WTC11 (cell line): Measurements from ENCODE around the gene CLASP1. TPM values are rescaled to one million over a fixed set of nuclear protein-coding genes. Genes with fewer than 3 reads are reported as not detected.

ENCODE experiments used
- ATAC-seq: fragments of 200-7000 bp; cut with Tn5 transposase; 2 replicates; pipeline ENCODE4 v1.10.0; 2021; ENCODE audit warnings: mild to moderate bottlenecking, moderate library complexity
- CTCF ChIA-PET: fragments of 300-600 bp; sonication (Branson Sonifier 250); formaldehyde crosslinking; loops from one replicate; lab custom pipeline; 2021; ENCODE audit warnings: antibody characterized with exemption; lab: Charles Lee
- POLR2A ChIA-PET: fragments of 350-600 bp; sonication (Branson Sonifier 250); formaldehyde crosslinking; loops from one replicate; lab custom pipeline; 2021; ENCODE audit warnings: antibody characterized with exemption; lab: Charles Lee
- DNase-seq: peaks from one replicate; pipeline ENCODE4 v3.0.0; 2021; ENCODE audit warnings: low spot score
- H3K27ac Mint-ChIP-seq: 2 replicates; pipeline ENCODE4 v1.8.0; 2021; ENCODE audit warnings: mixed read lengths
- H3K27me3 Mint-ChIP-seq: 2 replicates; pipeline ENCODE4 v1.8.0; 2021; ENCODE audit warnings: low read depth, mild to moderate bottlenecking, moderate library complexity, mixed read lengths
- H3K36me3 Mint-ChIP-seq: 2 replicates; pipeline ENCODE4 v1.8.0; 2021; ENCODE audit warnings: mixed read lengths
- H3K4me1 Mint-ChIP-seq: 2 replicates; pipeline ENCODE4 v1.8.0; 2022; ENCODE audit warnings: mixed read lengths
- H3K4me3 Mint-ChIP-seq: 2 replicates; pipeline ENCODE4 v1.8.0; 2021; ENCODE audit warnings: mild to moderate bottlenecking, moderate library complexity, mixed read lengths
- H3K9me3 Mint-ChIP-seq: 2 replicates; pipeline ENCODE4 v1.8.0; 2021; ENCODE audit warnings: mixed read lengths
- AR ChIP-seq: fragments of 250-450 bp; sonication (Bioruptor Pico); IDR thresholded peaks from 2 replicates; pipeline ENCODE4 v1.9.0; 2021; ENCODE audit warnings: mild to moderate bottlenecking
- CBFB ChIP-seq: sonication (generic); formaldehyde crosslinking; IDR thresholded peaks from 2 replicates; pipeline ENCODE4 v1.8.1; 2022; ENCODE audit warnings: mild to moderate bottlenecking, low read depth, missing genetic modification reagents
- ELF4 ChIP-seq: sonication (generic); formaldehyde crosslinking; IDR thresholded peaks from 2 replicates; pipeline ENCODE4 v1.8.1; 2022; ENCODE audit warnings: low read depth, mild to moderate bottlenecking, moderate library complexity, missing genetic modification reagents
- ERG ChIP-seq: fragments of 250-450 bp; sonication (Bioruptor Pico); IDR thresholded peaks from 2 replicates; pipeline ENCODE4 v1.8.0; 2021; ENCODE audit warnings: mild to moderate bottlenecking
- ESRRA ChIP-seq: sonication (generic); formaldehyde crosslinking; IDR thresholded peaks from 2 replicates; pipeline ENCODE4 v1.8.1; 2022; ENCODE audit warnings: mild to moderate bottlenecking, missing genetic modification reagents, borderline replicate concordance
- FOXK1 ChIP-seq: sonication (generic); formaldehyde crosslinking; IDR thresholded peaks from 2 replicates; pipeline ENCODE4 v1.8.0; 2022; ENCODE audit warnings: mild to moderate bottlenecking, moderate library complexity, missing genetic modification reagents
- FOXP1 ChIP-seq: sonication (generic); formaldehyde crosslinking; IDR thresholded peaks from 2 replicates; pipeline ENCODE4 v1.8.0; 2022; ENCODE audit warnings: missing genetic modification reagents, mild to moderate bottlenecking, moderate library complexity, borderline replicate concordance
- GABPB1 ChIP-seq: sonication (generic); formaldehyde crosslinking; IDR thresholded peaks from 2 replicates; pipeline ENCODE4 v1.8.1; 2023; ENCODE audit warnings: mild to moderate bottlenecking, missing genetic modification reagents
- IRF1 ChIP-seq: sonication (generic); formaldehyde crosslinking; IDR thresholded peaks from 2 replicates; pipeline ENCODE4 v1.8.0; 2023; ENCODE audit warnings: missing genetic modification reagents
- JUN ChIP-seq: sonication (generic); formaldehyde crosslinking; IDR thresholded peaks from 2 replicates; pipeline ENCODE4 v1.8.0; 2023; ENCODE audit warnings: mild to moderate bottlenecking, missing genetic modification reagents
- MAX ChIP-seq: sonication (generic); formaldehyde crosslinking; IDR thresholded peaks from 2 replicates; pipeline ENCODE4 v1.8.0; 2022; ENCODE audit warnings: mild to moderate bottlenecking, missing genetic modification reagents
- NFE2L1 ChIP-seq: sonication (generic); formaldehyde crosslinking; IDR thresholded peaks from 2 replicates; pipeline ENCODE4 v1.8.1; 2023; ENCODE audit warnings: missing genetic modification reagents
- OVOL2 ChIP-seq: fragments of 250-450 bp; sonication (Bioruptor Pico); IDR thresholded peaks from 2 replicates; pipeline ENCODE4 v1.9.0; 2021; ENCODE audit warnings: mild to moderate bottlenecking, borderline replicate concordance
- PREB ChIP-seq: sonication (generic); formaldehyde crosslinking; IDR thresholded peaks from 2 replicates; pipeline ENCODE4 v1.8.1; 2022; ENCODE audit warnings: mild to moderate bottlenecking, missing genetic modification reagents, moderate library complexity, borderline replicate concordance
- SMAD4 ChIP-seq: sonication (generic); formaldehyde crosslinking; IDR thresholded peaks from 2 replicates; pipeline ENCODE4 v1.8.0; 2022; ENCODE audit warnings: mild to moderate bottlenecking, missing genetic modification reagents
- TEAD4 ChIP-seq: sonication (generic); formaldehyde crosslinking; IDR thresholded peaks from 2 replicates; pipeline ENCODE4 v1.8.0; 2022; ENCODE audit warnings: mild to moderate bottlenecking, missing genetic modification reagents
- USF1 ChIP-seq: sonication (generic); formaldehyde crosslinking; IDR thresholded peaks from 2 replicates; pipeline ENCODE4 v1.8.0; 2022; ENCODE audit warnings: mild to moderate bottlenecking, missing genetic modification reagents
- ZMAT4 ChIP-seq: fragments of 250-450 bp; sonication (Bioruptor Pico); IDR thresholded peaks from 2 replicates; pipeline ENCODE4 v1.9.0; 2021; ENCODE audit warnings: mild to moderate bottlenecking
- ZNF138 ChIP-seq: sonication (generic); formaldehyde crosslinking; conservative IDR thresholded peaks from 2 replicates; pipeline ENCODE4 v1.8.1; 2022; ENCODE audit warnings: mild to moderate bottlenecking, moderate library complexity, missing genetic modification reagents
- ZNF219 ChIP-seq: sonication (generic); formaldehyde crosslinking; IDR thresholded peaks from 2 replicates; pipeline ENCODE4 v1.8.0; 2023; ENCODE audit warnings: missing genetic modification reagents, mild to moderate bottlenecking, borderline replicate concordance
- ZNF232 ChIP-seq: sonication (generic); formaldehyde crosslinking; IDR thresholded peaks from 2 replicates; pipeline ENCODE4 v1.8.0; 2022; ENCODE audit warnings: mild to moderate bottlenecking, missing genetic modification reagents
- ZNF263 ChIP-seq: sonication (generic); formaldehyde crosslinking; IDR thresholded peaks from 2 replicates; pipeline ENCODE4 v1.8.1; 2022; ENCODE audit warnings: low read depth, mild to moderate bottlenecking, moderate library complexity, missing genetic modification reagents
- ZNF317 ChIP-seq: sonication (generic); formaldehyde crosslinking; IDR thresholded peaks from 2 replicates; pipeline ENCODE4 v1.8.1; 2023; ENCODE audit warnings: low read depth, mild to moderate bottlenecking, moderate library complexity, missing genetic modification reagents, borderline replicate concordance
- ZNF396 ChIP-seq: fragments of 250-450 bp; sonication (Bioruptor Pico); IDR thresholded peaks from 2 replicates; pipeline ENCODE4 v1.8.0; 2021; ENCODE audit warnings: mild to moderate bottlenecking, moderate library complexity, borderline replicate concordance
- ZNF416 ChIP-seq: fragments of 250-450 bp; sonication (Bioruptor Pico); IDR thresholded peaks from 2 replicates; pipeline ENCODE4 v1.9.0; 2021; ENCODE audit warnings: mild to moderate bottlenecking, inconsistent platforms
- total RNA-seq: library from RNA; stranded (reverse); gene quantifications from 3 replicates; pipeline ENCODE4 v1.2.3, GENCODE V29; 2021

The CLASP1 gene
- total RNA-seq, 1 experiment from 2014 or later: 50.0 TPM

- TF ChIP-seq NFE2L1 (CRISPR knock-in tag): no peak
- no peak for TF ChIP-seq ELF4 (CRISPR knock-in tag)
- no peak for TF ChIP-seq ZNF416 (CRISPR knock-in tag)
- TF ChIP-seq CBFB (CRISPR knock-in tag): no peak
- no peak for TF ChIP-seq AR (CRISPR knock-in tag)
- no peak for TF ChIP-seq ERG (CRISPR knock-in tag)
- no peak for TF ChIP-seq OVOL2 (CRISPR knock-in tag)
- no peak for TF ChIP-seq ZNF232 (CRISPR knock-in tag)
- TF ChIP-seq FOXK1 (CRISPR knock-in tag): no peak
- no peak for DNase-seq
- POLR2A ChIA-PET: no interaction called here
- Mint-ChIP-seq H3K27me3 (no peaks in the 10 kb centered on the region), H3K27ac (no peak overlapping the region), H3K9me3 (no peaks in the 10 kb centered on the region), H3K4me1 (peaks cover 9% of the 10 kb centered on the region), H3K4me3 (no peak overlapping the region), H3K36me3 (peaks cover 18% of the 10 kb centered on the region)
- ATAC-seq: no peak
- CTCF ChIA-PET: interaction anchor here (1.2 kb wide), 1 partner anchor 56 kb away, joined by 3 read pairs; no protein-coding TSS in a partner anchor
Measured at GRCh38 chr2:121412349-121412748, 236.9 kb downstream of the CLASP1 start.

GRCh38 chr2:121409966-121410365 lies 239.3 kb downstream of the CLASP1 start:
- ChIA-PET POLR2A (no interaction called here), CTCF (no interaction called here)
- H3K4me1 Mint-ChIP-seq: peaks cover 9% of the 10 kb centered on the region
- 0 out of 2 replicates have a peak overlapping the region, but pooled peaks have one; percentile 1 for H3K27ac Mint-ChIP-seq
- H3K27me3 Mint-ChIP-seq: no peaks in the 10 kb centered on the region
- H3K36me3 Mint-ChIP-seq: peaks cover 27% of the 10 kb centered on the region
- ATAC-seq (no peak), DNase-seq (no peak)
- H3K4me3 Mint-ChIP-seq: no peak overlapping the region
- no peak for TF ChIP-seq ZMAT4
- no peak for TF ChIP-seq ZNF263 (CRISPR knock-in tag)
- no peak for TF ChIP-seq FOXP1
- no peak for TF ChIP-seq IRF1 (CRISPR knock-in tag)
- TF ChIP-seq TEAD4 (CRISPR knock-in tag): no peak
- TF ChIP-seq ZNF396 (CRISPR knock-in tag): no peak
- TF ChIP-seq JUN: no peak
- TF ChIP-seq SMAD4 (CRISPR knock-in tag): no peak
- no peak for TF ChIP-seq ZNF317
- no peak for TF ChIP-seq MAX (CRISPR knock-in tag)
- TF ChIP-seq ZNF138 (CRISPR knock-in tag): no peak
- no peak for TF ChIP-seq GABPB1
- no peak for TF ChIP-seq ESRRA (CRISPR knock-in tag)
- no peak for TF ChIP-seq PREB (CRISPR knock-in tag)
- no peak for TF ChIP-seq ZNF219
- no peak for TF ChIP-seq USF1 (CRISPR knock-in tag)
- H3K9me3 Mint-ChIP-seq: no peaks in the 10 kb centered on the region
